GM12875 (cell line): Measurements from ENCODE around the gene LIG3.

ENCODE experiments used
- H3K4me3 ChIP-seq: one replicate; pipeline ENCODE4 v1.5.1; 2011; ENCODE audit warnings: low read depth, low read length, control low read depth
- TF ChIP-seq, protein P1 (sequence below): IDR thresholded peaks from 2 replicates; pipeline ENCODE4 v1.5.1; 2011; ENCODE audit warnings: low read depth, mild to moderate bottlenecking, control low read depth, inconsistent platforms, low read length, moderate library complexity, borderline replicate concordance; ENCODE audit not compliant: insufficient read depth

LIG3 gene

GRCh38 chr17:35051579-35052240, 71.4 kb downstream of the LIG3 start:
- TF ChIP-seq, protein P1, sequence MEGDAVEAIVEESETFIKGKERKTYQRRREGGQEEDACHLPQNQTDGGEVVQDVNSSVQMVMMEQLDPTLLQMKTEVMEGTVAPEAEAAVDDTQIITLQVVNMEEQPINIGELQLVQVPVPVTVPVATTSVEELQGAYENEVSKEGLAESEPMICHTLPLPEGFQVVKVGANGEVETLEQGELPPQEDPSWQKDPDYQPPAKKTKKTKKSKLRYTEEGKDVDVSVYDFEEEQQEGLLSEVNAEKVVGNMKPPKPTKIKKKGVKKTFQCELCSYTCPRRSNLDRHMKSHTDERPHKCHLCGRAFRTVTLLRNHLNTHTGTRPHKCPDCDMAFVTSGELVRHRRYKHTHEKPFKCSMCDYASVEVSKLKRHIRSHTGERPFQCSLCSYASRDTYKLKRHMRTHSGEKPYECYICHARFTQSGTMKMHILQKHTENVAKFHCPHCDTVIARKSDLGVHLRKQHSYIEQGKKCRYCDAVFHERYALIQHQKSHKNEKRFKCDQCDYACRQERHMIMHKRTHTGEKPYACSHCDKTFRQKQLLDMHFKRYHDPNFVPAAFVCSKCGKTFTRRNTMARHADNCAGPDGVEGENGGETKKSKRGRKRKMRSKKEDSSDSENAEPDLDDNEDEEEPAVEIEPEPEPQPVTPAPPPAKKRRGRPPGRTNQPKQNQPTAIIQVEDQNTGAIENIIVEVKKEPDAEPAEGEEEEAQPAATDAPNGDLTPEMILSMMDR: no peak
- H3K4me3 ChIP-seq: no peak overlapping the region

GRCh38 chr17:35052241-35052610, 71.9 kb downstream of the LIG3 start:
- no peak overlapping the region for H3K4me3 ChIP-seq
- TF ChIP-seq, protein P1: no peak

DNA sequence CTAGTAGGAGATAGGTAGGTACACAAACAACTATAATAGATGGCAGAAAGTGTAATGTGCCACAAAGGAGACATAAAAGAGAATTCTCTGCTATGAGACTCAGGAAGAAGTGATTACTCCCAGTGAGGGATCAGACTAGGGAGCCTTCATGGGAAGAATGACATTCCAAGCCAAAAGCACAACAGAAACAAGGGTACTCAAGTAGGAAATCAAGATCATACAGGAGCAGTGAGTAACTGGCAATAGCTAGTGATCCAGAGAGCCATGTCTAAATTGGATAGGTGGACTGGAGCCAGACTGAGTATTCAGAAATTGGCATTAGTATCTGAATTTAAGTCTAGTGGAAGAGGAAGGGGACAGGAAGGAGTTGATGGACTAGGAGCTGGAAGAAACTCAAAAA, 72.5 kb downstream of the LIG3 start:
- TF ChIP-seq, protein P1: no peak
- no peak overlapping the region for H3K4me3 ChIP-seq

DNA sequence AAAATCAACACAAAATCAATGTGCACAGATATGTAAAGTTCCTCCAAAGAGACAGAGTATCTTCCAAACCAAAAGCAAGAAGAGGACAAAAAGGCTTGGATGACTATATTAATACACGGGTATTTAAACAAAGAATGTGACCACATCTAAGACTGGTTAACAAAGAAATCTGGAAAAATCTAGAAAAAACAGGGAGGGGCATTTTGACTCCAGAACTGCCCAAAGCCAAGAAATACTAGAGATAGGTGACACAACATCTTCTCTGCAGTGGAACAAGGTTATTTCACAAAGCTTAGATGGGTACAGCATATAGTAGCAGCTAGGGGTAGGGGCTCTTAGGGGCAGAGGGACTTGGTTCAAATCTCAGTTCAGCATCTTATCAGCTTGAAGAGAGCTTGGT, 72.9 kb downstream of the LIG3 start:
- TF ChIP-seq, protein P1: no peak
- H3K4me3 ChIP-seq: no peak overlapping the region

DNA sequence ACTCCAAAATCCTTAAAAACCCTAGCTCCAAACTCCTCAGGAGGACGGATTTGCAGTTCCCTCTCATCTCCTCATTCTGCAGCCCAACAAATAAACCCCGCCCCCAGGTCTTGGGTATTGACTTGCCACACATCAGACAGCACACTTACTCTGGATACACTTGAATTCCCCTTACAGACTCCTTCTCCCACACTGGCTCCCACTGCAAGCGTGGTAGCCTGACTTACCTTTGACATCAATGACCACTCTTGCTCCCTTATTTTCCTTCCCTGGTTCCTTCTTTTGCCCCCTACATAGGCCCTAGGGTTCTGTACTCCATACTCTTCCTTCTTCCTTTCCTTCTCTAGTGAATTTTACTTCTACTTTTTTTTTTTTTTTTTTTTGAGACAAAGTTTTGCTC, 75.7 kb downstream of the LIG3 start:
- TF ChIP-seq, protein P1: no peak
- H3K4me3 ChIP-seq: no peak overlapping the region

- H3K4me3 ChIP-seq: no peak overlapping the region
- TF ChIP-seq, protein P1: no peak
Measured at GRCh38 chr17:35057332-35057915, 77.1 kb downstream of the LIG3 start.
